Measurements from ENCODE around the gene EZH2. TPM values are rescaled to one million over a fixed set of nuclear protein-coding genes. Genes with fewer than 3 reads are reported as not detected.

EZH2 gene
- total and polyA plus RNA-seq, 2 experiments from 2014 or later, result 10.7 to 11.7 TPM

DNA sequence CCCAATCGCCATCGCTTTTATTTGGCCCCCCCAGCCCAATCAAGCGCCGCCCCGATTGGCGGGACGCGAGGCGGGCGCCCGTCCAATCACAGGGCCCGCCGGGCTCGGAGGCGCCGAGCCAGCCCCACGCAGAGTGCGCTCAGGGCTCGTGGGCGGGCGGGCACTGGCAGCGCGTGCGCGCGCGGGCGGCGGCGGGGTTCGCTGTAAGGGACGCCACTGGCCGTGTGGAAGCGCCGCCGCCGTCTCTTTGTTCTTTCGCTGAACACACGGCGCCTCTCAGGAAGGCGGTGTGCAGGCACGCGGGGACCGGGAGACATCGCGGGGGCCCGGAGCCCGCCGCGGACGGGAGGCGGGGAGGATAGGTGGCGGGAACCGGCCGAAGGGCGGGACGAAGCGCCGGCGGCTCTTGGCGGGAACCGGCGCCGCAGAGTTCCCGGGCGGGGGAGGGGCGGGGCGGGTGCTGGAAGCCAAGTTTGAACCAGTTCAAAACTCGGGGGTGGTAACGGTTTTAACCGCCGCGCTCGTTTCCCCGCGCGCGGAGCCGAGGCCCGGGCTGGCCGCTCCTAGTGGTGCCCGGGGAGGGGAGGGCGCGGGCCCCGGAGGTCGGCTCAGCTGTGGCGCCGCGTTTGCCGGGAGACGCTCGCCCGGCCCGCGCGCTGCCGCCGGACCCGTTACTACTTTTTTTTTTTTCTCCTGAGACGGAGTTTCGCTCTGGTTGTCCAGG is 370 bp upstream of the EZH2 start:
- Histone ChIP-seq H2AFZ (peak overlapping the region; percentile 90), H3K27me3 (no peaks in the 10 kb centered on the region), H3K9me3 (ENCODE audit: low read depth) (no peaks in the 10 kb centered on the region), H3K4me3 (peak overlapping the region; percentile 98), H3K4me2 (peak overlapping the region; percentile 80), H3K4me1 (ENCODE audit: insufficient read depth) (peaks cover 7% of the 10 kb centered on the region), H4K20me1 (ENCODE audit: insufficient read depth, poor library complexity, severe bottlenecking) (no peaks in the 10 kb centered on the region), H3K27ac (peak overlapping the region; percentile 99), H3K36me3 (replicated peaks; ENCODE audit: insufficient read depth, low read depth) (no peaks in the 10 kb centered on the region), H3K79me2 (peaks cover 40% of the 10 kb centered on the region), H3K9me2 (replicated peaks; ENCODE audit: insufficient read depth) (no peaks in the 10 kb centered on the region)
- DNase-seq (ENCODE audit: low spot score), result peak; percentile 97
- WGBS (ENCODE audit: low lambda C conversion rate, missing lambda C conversion rate), result under 1% methylated on average over 30 of the region's 101 CpGs
- TF ChIP-seq, protein P1, sequence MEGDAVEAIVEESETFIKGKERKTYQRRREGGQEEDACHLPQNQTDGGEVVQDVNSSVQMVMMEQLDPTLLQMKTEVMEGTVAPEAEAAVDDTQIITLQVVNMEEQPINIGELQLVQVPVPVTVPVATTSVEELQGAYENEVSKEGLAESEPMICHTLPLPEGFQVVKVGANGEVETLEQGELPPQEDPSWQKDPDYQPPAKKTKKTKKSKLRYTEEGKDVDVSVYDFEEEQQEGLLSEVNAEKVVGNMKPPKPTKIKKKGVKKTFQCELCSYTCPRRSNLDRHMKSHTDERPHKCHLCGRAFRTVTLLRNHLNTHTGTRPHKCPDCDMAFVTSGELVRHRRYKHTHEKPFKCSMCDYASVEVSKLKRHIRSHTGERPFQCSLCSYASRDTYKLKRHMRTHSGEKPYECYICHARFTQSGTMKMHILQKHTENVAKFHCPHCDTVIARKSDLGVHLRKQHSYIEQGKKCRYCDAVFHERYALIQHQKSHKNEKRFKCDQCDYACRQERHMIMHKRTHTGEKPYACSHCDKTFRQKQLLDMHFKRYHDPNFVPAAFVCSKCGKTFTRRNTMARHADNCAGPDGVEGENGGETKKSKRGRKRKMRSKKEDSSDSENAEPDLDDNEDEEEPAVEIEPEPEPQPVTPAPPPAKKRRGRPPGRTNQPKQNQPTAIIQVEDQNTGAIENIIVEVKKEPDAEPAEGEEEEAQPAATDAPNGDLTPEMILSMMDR (IDR thresholded peaks at IDR 0.05; ENCODE audit: poor library complexity), result no peak
- TF ChIP-seq EZH2 (IDR thresholded peaks at IDR 0.05; ENCODE audit: borderline replicate concordance) (no peak), EZH2phosphoT487 (IDR thresholded peaks at IDR 0.05; ENCODE audit: low read depth, severe bottlenecking, unreplicated experiment) (no peak)

DNA sequence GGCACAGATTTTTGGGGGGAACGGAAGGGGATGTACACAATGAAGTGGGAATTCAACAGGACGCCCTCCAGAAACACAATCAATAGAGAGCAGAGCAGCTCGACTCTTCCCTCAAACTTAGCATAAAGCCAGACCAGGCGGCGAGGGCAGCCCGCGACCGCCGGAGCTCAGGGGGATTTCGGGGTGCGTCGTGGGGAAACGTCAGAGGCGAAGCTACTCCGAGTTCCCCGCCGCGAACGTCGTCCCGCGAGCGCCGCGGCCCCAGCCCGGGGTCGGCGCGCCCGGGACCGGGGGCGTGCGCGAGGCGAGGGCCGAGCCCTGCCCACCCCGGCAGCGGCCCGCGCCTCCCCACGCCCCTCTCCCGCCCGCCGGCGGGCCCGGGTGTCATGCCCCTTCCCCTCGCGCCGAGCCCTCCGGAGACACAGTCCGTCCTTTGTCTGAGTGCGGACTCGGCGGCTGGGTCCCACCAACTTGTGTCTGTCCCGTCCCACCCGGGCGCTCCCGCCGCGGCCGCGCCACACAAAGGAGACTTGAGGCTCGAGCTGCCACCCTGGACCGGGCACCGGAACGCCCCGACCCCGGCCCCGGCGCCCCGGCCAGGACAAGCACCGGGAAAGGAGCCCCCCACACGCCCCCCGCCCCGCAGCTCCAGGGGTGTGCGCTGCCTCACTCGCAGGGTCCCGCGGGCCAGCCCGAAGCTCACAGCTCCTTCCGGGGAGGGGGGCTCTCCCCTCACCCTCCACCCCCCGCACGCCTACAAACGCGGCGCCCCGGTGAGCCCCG is 634 bp downstream of the EZH2 start:
- no peaks in the 10 kb centered on the region for H3K9me3 ChIP-seq (ENCODE audit: low read depth)
- peaks cover 7% of the 10 kb centered on the region for H3K4me1 ChIP-seq (ENCODE audit: insufficient read depth)
- no peak for TF ChIP-seq EZH2 (IDR thresholded peaks at IDR 0.05; ENCODE audit: borderline replicate concordance)
- no peak for TF ChIP-seq EZH2phosphoT487 (IDR thresholded peaks at IDR 0.05; ENCODE audit: low read depth, severe bottlenecking, unreplicated experiment)
- TF ChIP-seq, protein P1 (IDR thresholded peaks at IDR 0.05; ENCODE audit: poor library complexity), result no peak
- WGBS (ENCODE audit: low lambda C conversion rate, missing lambda C conversion rate), result 3% methylated on average over 29 of the region's 88 CpGs
- no peaks in the 10 kb centered on the region for H3K36me3 ChIP-seq (replicated peaks; ENCODE audit: insufficient read depth, low read depth)
- H3K9me2 ChIP-seq (replicated peaks; ENCODE audit: insufficient read depth), result no peaks in the 10 kb centered on the region
- peak overlapping the region; percentile 93 for H2AFZ ChIP-seq
- no peaks in the 10 kb centered on the region for H4K20me1 ChIP-seq (ENCODE audit: insufficient read depth, poor library complexity, severe bottlenecking)
- H3K27ac ChIP-seq, result peak overlapping the region; percentile 93
- H3K4me3 ChIP-seq, result peak overlapping the region; percentile 99
- H3K79me2 ChIP-seq, result peaks cover 50% of the 10 kb centered on the region
- DNase-seq (ENCODE audit: low spot score), result peak; percentile 53
- H3K4me2 ChIP-seq, result peak overlapping the region; percentile 88
- no peaks in the 10 kb centered on the region for H3K27me3 ChIP-seq

DNA sequence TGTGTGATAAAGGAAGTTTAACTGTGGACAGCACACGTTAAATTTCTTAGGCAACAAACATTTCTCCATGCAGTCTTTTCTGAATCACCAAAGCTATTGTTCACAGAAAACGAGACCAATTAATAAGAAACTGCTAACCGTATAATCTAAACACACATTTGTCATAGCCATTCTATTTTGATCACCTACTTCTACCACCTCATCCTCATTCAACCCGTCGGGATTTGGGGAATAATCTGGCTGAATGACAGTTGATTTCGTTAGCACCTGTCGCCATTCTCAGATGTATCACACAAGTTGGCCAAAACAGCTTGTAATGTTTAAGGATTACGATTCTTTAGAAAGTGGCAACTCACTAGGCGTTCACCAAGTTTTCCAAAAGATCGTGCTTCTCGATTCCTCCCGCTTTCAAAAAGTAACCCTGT is 1.2 kb downstream of the EZH2 start:
- H3K4me2 ChIP-seq, result peak overlapping the region; percentile 88
- no peaks in the 10 kb centered on the region for H3K27me3 ChIP-seq
- TF ChIP-seq, protein P1 (IDR thresholded peaks at IDR 0.05; ENCODE audit: poor library complexity), result no peak
- TF ChIP-seq EZH2phosphoT487 (IDR thresholded peaks at IDR 0.05; ENCODE audit: low read depth, severe bottlenecking, unreplicated experiment) (no peak), EZH2 (IDR thresholded peaks at IDR 0.05; ENCODE audit: borderline replicate concordance) (no peak)
- peak overlapping the region; percentile 93 for H3K27ac ChIP-seq
- no peaks in the 10 kb centered on the region for H3K9me3 ChIP-seq (ENCODE audit: low read depth)
- DNase-seq (ENCODE audit: low spot score), result no peak
- H4K20me1 ChIP-seq (ENCODE audit: insufficient read depth, poor library complexity, severe bottlenecking), result no peaks in the 10 kb centered on the region
- peak overlapping the region; percentile 99 for H3K4me3 ChIP-seq
- no peaks in the 10 kb centered on the region for H3K9me2 ChIP-seq (replicated peaks; ENCODE audit: insufficient read depth)
- H2AFZ ChIP-seq, result peak overlapping the region; percentile 66
- peaks cover 7% of the 10 kb centered on the region for H3K4me1 ChIP-seq (ENCODE audit: insufficient read depth)
- 1% methylated on average over 12 of the region's 12 CpGs for WGBS (ENCODE audit: low lambda C conversion rate, missing lambda C conversion rate)
- peaks cover 56% of the 10 kb centered on the region for H3K79me2 ChIP-seq
- H3K36me3 ChIP-seq (replicated peaks; ENCODE audit: insufficient read depth, low read depth), result no peaks in the 10 kb centered on the region

All from hepatocyte (in vitro differentiated cells).